ENCODE results near the gene PTPRA. TPM values are rescaled to one million over a fixed set of nuclear protein-coding genes. Genes with fewer than 3 reads are reported as not detected.
A peak's percentile ranks its signal among the peaks of the same experiment; 100 is the strongest.

The PTPRA gene
- total and polyA plus RNA-seq, 2 of the 13 experiments (the other 11 are each of a cell fraction or from before 2014, with no cell fraction given) = 47.2 to 127 TPM

DNA sequence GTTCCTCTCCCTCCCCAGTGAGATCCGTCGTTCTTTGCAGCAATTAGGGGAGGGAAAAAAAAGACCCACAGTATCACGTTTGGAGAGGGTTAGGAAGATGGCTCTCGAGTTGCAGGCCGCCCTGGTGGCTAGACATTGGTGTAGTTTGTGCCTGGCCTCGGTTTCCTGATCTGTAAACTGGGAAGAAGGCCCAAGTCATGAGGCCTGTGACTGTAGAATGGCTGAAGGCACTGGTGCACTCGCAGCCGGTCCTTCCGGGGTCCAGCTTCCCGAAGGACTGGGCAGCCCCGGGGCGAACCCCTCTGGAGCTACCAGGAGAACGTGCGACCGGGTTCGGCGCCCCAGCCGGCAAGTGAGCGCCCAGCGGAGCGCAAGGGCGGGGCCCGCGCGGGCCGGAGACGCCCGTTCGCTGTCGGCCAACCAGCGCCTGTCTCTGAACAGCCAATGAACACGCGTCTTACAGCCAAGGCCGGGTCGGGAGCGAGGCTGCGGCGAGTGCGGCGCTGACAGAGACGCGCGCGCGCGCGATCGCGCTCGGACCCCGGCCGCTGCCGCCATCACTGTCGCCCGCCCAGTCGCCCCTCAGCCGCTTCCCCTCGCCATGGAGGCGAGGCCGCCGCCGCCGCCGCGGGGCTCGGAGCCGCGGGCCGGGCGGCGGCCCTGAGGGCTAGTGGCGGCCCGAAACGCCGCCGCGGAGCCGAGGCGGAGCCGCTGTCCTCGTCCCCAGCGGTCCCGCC, at the start of gene PTPRA (continued):
- TF ChIP-seq ARID5B (CRISPR knock-in tag; IDR thresholded peaks at IDR 0.05) = peak; percentile 41; the same call in 1 of the 2 replicates
- TF ChIP-seq TAF15 (IDR thresholded peaks at IDR 0.05; ENCODE audit: low read depth, low read length, poor library complexity, severe bottlenecking) = peak; percentile 58
- no peak; the same call in none of the 2 replicates for TF ChIP-seq ZNF616 (CRISPR knock-in tag; IDR thresholded peaks at IDR 0.05; ENCODE audit: low read depth)
- no peak for TF ChIP-seq KLF15 (CRISPR knock-in tag; IDR thresholded peaks at IDR 0.05; ENCODE audit: borderline replicate concordance)
- no peak for TF ChIP-seq FOXJ3 (CRISPR knock-in tag; IDR thresholded peaks at IDR 0.05; ENCODE audit: borderline replicate concordance)
- peak; percentile 82; the same call in 1 of the 2 replicates for TF ChIP-seq MEIS1 (CRISPR knock-in tag; IDR thresholded peaks at IDR 0.05; ENCODE audit: borderline replicate concordance)
- TF ChIP-seq ZKSCAN1 (IDR thresholded peaks at IDR 0.05; ENCODE audit: low read length) = peak; percentile 57; the same call in 1 of the 2 replicates
- peak; percentile 55; the same call in 1 of the 2 replicates for TF ChIP-seq FOSL2 (CRISPR knock-in tag; IDR thresholded peaks at IDR 0.05)
- no peak for TF ChIP-seq FOXP1 (IDR thresholded peaks at IDR 0.05)
- TF ChIP-seq FOXP1 (CRISPR knock-in tag; IDR thresholded peaks at IDR 0.05) = peak; percentile 23; the same call in 1 of the 2 replicates
- no peak for TF ChIP-seq ZFP90 (CRISPR knock-in tag; IDR thresholded peaks at IDR 0.05; ENCODE audit: borderline replicate concordance)
- TF ChIP-seq, protein P1, sequence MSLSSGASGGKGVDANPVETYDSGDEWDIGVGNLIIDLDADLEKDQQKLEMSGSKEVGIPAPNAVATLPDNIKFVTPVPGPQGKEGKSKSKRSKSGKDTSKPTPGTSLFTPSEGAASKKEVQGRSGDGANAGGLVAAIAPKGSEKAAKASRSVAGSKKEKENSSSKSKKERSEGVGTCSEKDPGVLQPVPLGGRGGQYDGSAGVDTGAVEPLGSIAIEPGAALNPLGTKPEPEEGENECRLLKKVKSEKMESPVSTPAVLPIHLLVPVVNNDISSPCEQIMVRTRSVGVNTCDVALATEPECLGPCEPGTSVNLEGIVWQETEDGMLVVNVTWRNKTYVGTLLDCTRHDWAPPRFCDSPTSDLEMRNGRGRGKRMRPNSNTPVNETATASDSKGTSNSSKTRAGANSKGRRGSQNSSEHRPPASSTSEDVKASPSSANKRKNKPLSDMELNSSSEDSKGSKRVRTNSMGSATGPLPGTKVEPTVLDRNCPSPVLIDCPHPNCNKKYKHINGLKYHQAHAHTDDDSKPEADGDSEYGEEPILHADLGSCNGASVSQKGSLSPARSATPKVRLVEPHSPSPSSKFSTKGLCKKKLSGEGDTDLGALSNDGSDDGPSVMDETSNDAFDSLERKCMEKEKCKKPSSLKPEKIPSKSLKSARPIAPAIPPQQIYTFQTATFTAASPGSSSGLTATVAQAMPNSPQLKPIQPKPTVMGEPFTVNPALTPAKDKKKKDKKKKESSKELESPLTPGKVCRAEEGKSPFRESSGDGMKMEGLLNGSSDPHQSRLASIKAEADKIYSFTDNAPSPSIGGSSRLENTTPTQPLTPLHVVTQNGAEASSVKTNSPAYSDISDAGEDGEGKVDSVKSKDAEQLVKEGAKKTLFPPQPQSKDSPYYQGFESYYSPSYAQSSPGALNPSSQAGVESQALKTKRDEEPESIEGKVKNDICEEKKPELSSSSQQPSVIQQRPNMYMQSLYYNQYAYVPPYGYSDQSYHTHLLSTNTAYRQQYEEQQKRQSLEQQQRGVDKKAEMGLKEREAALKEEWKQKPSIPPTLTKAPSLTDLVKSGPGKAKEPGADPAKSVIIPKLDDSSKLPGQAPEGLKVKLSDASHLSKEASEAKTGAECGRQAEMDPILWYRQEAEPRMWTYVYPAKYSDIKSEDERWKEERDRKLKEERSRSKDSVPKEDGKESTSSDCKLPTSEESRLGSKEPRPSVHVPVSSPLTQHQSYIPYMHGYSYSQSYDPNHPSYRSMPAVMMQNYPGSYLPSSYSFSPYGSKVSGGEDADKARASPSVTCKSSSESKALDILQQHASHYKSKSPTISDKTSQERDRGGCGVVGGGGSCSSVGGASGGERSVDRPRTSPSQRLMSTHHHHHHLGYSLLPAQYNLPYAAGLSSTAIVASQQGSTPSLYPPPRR (CRISPR knock-in tag; IDR thresholded peaks at IDR 0.05; ENCODE audit: borderline replicate concordance) = peak; percentile 45
- no peak for TF ChIP-seq TOE1 (CRISPR knock-in tag; IDR thresholded peaks at IDR 0.05)
- peak; percentile 89; the same call in 1 of the 2 replicates for TF ChIP-seq FOXC1 (CRISPR knock-in tag; IDR thresholded peaks at IDR 0.05; ENCODE audit: borderline replicate concordance)
- TF ChIP-seq BCL6 (CRISPR knock-in tag; IDR thresholded peaks at IDR 0.05) = peak; percentile 67
- TF ChIP-seq ZSCAN25 (CRISPR knock-in tag; IDR thresholded peaks at IDR 0.05) = peak; percentile 2; the same call in 1 of the 2 replicates
- TF ChIP-seq NCOR1 (IDR thresholded peaks at IDR 0.05; ENCODE audit: borderline replicate concordance, low read length) = peak; percentile 34; the same call in 1 of the 2 replicates
- no peak; the same call in 1 of the 2 replicates for TF ChIP-seq PREB (CRISPR knock-in tag; IDR thresholded peaks at IDR 0.05)
- 0 out of 2 replicates have a peak, but pooled peaks have one; percentile 17 for TF ChIP-seq ZNF230 (CRISPR knock-in tag; IDR thresholded peaks at IDR 0.05)
- peak; percentile 86 for TF ChIP-seq PHF8 (CRISPR knock-in tag; IDR thresholded peaks at IDR 0.05)
